ENCODE data around the gene PBX4.
A peak's percentile ranks its signal among the peaks of the same experiment; 100 is the strongest.

Gene PBX4

DNA sequence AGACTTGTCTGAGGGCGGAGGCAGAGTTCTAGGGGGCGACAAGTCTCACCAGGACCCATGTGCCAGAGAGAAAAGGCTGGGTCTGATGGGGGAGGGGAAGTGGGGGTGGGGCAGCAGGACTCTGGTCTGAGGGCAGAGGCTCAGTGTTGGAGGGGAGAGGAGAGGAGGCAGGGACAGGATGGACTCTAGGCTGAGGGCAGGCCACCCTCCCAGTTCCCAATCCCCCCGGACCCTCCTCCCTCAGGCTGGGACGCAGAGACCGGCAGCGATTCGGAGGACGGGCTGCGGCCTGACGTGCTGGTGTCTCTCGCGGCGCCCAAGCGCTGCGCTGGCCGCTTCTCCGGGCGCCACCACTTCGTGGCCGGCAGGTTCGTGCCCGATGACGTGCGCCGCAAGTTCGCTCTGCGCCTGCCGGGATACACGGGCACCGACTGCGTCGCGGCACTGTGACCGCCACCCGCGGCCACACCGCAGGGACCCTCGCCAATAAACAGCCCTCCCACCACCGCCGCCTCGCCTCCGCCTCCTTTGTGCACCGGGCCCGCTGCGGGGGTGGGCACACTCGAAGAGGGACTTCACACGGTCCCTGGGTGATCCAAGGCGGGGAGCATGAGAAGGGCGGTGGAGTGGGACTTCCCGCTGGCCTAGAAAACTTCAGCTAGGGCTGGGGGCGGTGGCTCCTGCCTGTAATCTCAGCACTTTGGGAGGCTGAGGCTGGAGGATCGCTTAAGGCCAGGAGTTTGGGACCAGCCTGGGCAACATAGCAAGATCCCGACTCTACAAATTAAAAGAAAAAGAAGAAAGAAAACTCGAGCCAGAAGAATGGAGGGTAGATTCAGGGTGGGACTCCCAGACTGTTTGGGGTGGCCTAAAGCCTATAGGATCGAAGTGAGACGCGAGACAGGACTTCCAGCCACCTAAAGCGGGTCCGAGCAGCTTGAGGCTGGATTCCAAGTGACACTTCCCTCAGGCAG, 81.1 kb downstream of the PBX4 start:
- no peak for DNase-seq

- no peak for DNase-seq
These were observed 82.9 kb downstream of the PBX4 start for GRCh38 chr19:19535311-19536191.

DNA sequence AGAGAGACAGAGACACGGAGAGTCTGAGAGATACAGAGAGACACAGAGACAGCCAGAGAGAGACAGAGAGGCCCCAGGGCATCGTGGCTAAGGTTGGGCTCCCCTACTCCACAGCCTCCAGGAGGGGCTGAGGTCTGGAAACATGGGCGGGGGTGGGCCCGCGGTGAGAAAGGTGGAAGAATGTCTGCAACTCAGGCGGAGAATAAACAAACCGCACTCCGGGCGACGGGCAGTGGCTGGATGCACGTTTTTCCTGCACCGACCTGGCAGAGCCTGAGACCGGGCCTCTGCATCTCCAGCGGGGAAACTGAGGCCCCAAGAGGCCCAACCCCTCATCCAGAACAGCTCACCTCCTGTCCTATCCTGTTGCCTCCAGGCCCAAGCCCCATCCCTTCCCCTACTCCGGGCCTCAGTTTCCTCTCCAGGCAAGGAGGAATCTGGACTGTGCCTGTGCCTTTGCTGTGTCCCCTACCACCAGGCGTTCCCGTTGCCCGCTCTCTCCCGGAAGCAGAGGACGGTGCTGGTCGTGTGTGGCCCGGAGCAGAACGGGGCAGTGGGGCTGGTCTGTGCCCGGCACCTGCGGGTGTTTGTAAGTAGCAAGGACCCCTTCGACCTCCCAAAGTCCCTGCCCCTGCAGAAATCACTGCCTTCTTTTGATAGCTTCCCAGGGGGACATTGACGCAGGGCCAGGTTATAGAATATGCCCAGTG, 83.8 kb downstream of the PBX4 start:
- no peak for DNase-seq

- no peak for DNase-seq
These were observed 84.6 kb downstream of the PBX4 start for GRCh38 chr19:19533841-19534240.

DNA sequence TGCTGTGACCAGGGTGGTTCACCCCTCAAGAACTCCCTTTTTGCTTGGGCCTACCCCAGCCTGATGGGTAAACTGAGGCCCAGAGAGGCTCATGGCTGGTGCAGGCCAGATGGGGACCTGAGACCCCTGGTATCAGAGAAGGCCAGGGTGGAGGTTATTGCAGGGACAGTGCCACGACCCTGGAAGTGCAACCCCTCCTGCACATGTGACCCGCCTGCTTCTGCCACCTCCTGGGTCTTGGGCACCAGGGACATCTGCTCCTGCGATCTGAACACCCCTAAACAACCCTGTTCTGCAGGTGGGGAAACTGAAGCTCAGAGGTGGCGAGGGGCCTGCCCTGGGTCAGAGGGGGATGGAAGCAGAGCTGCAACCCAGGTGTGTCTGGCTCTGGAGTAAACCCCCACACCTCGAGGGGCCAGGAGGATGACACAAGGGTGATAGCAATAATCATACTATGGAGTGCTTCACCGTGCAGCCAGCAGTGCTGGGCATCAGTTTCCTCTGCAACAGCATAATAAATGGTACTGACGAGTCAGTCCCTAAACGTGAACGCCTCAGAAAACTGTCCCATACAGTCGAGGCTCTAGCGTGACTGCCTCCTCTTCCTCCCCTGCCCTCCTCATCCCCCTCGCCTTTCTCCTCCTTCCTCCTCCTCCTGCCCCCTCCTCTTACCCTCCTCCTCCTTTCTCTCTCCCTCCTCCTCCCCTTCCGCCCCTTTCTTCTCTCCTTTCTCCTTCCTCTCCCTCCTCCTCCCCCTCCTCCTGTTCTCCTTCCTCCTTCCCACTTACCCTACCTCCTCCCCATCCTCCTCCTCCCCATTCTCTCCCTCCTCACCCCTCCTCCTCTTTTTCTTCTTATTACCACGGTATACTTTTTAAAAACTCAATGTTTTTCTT, 85.4 kb downstream of the PBX4 start:
- no peak for DNase-seq

DNA sequence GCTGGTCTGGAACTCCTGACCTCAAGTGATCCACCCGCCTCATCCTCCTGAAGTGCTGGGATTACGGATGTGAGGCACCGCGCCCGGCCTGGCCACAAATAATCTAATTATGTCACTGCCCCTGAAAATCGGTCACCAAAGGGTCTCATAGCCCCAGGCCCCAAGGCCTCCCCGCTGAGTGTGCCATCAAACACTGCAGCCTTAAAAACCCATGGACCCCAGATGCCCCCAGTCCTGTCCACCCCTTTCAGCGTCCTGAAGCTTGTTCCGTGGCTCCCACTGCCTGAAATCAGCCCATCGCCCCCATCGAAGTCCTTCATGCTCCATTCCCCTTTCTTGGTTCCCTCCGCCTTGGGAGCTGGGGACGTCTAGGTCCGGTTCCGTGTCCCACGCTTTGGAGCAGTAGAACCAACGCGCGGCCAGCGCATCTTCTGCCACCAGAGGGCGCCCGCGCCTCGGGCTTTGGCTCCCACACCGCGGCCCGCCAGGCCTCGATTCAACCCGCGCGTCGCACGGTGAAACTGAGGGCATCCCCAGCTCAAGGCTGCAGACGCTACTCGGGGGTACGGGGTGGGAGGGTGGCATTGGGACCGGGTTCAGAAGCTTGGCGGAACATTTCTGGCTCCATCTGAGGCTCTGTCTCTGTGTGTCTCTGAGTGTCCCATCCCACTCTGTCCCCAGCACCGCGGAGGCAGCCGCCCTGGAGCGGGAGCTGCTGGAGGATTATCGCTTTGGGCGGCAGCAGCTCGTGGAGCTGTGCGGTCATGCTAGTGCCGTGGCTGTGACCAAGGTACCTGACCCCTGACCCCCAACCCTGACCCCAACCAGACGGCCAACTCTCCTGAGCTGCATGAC, 86.3 kb downstream of the PBX4 start:
- DNase-seq = peak; percentile 92

GRCh38 chr19:19530889-19531288, 87.6 kb downstream of the PBX4 start:
- DNase-seq = no peak

DNA sequence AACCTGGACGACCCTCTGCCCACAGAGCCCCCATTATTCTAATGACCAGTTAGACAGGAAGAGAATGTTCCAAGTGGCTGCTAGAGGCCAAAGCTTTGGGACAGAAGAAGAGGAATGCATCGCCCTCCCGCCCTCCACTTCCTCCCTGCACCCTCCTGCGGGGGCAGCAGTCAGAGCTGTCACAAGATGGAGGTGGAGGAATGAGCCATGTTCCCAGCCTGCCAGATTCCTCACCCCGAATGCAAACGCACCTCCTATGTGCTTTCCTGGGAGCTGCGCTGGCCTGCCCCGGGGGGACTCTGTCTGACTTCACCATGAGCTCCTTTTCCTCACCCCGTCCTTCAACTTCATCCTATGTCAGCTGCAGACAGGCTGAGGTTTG, 88.1 kb downstream of the PBX4 start:
- no peak for DNase-seq

- no peak for DNase-seq
These were observed 88.6 kb downstream of the PBX4 start for GRCh38 chr19:19529783-19530422.

GRCh38 chr19:19528721-19529490, 89.6 kb downstream of the PBX4 start, which contains the start of gene YJEFN3:
Gene YJEFN3 (plus strand): TSS chr19:19528911. CDS start chr19:19528933, 22 bp downstream.
- DNase-seq = no peak

- DNase-seq = no peak
These were observed 90.5 kb downstream of the PBX4 start for GRCh38 chr19:19527674-19528625.

DNA sequence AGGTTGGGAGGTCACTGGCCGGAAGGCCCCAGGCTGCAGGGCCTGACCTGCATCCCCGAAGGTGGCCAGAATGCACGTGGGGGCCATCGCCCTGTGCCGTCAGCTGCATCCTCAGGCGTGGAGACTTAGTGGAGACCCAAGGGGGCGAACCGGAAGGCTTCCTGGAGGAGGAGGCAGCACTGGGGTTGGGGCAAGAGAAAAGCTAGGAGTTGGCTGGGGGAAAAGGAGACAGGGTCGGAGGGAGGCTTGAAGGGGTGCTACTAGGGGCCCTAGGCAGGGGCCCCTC, 91.2 kb downstream of the PBX4 start:
- no peak for DNase-seq

DNA sequence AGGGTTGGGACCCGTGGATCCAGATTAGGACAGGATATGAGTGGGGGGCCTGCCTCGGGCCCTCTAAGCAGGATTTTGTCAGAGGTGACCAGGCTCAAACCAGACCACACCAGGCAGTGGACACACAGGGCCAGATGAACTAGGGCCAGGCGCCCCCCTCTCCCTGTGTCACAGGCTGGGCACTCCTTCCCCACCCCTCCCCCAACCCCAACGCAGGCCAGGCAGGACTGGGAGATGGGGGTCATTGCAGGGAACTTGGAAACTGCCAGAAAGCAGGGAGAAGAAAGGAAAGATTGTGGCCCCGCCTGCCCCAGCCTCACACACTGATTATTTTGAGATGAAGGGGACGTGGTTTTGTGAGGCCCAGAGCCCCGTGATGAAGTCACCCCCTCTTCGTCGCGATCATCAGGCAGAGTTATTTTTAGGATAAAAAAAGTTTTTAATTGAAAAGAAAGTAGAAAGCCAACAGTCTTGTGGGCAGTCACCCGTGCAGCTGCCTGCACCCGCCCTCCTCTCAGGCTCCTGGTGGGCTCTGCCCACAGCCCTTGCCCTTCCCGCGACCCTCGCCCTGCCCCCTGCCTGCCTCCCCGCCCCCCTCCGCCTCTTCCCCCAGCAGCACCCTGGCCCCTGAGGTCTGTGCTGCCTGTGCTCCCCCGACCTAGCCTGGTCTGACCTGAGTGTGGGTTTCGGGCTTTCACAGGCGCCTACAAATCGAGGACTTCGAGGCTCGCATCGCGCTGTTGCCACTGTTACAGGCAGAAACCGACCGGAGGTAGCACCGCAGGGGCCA, 91.7 kb downstream of the PBX4 start:
- no peak for DNase-seq

GRCh38 chr19:19525611-19526380, 92.7 kb downstream of the PBX4 start:
- DNase-seq = no peak

- DNase-seq = no peak
These were observed 94.4 kb downstream of the PBX4 start for GRCh38 chr19:19524053-19524452.

GRCh38 chr19:19523177-19523576, 95.3 kb downstream of the PBX4 start:
- no peak for DNase-seq

GRCh38 chr19:19520989-19521388, 97.5 kb downstream of the PBX4 start:
- DNase-seq = no peak

All from CD4-positive, alpha-beta T cell treated with Interleukin-6 for 4 hours (primary cell).